ENCODE results near the gene SURF6.

The SURF6 gene

DNA sequence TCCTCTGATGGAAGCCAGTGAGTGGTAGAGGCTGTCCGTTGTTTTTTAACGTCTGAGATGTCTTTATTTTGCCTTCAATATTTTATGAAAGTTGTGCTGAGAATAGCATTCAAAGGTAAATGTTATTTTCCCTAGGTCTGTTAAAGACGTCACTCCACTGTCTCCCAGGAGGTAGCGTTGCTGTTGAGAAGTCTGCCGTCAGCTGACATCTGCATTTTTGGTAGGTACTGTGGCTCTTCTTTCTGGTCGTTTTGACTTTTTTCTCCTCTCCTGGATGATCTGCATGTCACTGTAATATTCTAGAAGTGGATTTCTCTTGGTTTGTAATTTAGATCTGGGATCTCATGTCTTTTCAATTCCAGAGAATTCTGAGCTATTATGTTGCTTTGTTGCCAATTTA, 26.4 kb downstream of the SURF6 start:
- Histone ChIP-seq H3K9me3 (ENCODE audit: control insufficient read depth, insufficient read depth, low read length) (no peaks in the 10 kb centered on the region), H4K20me1 (ENCODE audit: control insufficient read depth, insufficient read depth, low read depth, low read length) (no peaks in the 10 kb centered on the region), H3K27me3 (ENCODE audit: control insufficient read depth, low read length) (no peaks in the 10 kb centered on the region), H3K4me2 (ENCODE audit: low read length) (no peak overlapping the region), H3K4me1 (ENCODE audit: control insufficient read depth, low read length) (no peaks in the 10 kb centered on the region), H3K4me3 (ENCODE audit: low read length) (no peak overlapping the region), H3F3A (ENCODE audit: control insufficient read depth, insufficient read depth) (no peaks in the 10 kb centered on the region), H3K79me2 (ENCODE audit: control insufficient read depth, low read length) (no peaks in the 10 kb centered on the region), H3K9me2 (replicated peaks; ENCODE audit: control insufficient read depth, low read length) (no peaks in the 10 kb centered on the region), H3K27ac (ENCODE audit: low read depth, low read length) (no peak overlapping the region), H3K36me3 (ENCODE audit: control insufficient read depth, low read length) (no peaks in the 10 kb centered on the region)
- no peak for TF ChIP-seq EZH2phosphoT487 (IDR thresholded peaks at IDR 0.05; ENCODE audit: borderline replicate concordance, low read length)
- TF ChIP-seq, protein P1, sequence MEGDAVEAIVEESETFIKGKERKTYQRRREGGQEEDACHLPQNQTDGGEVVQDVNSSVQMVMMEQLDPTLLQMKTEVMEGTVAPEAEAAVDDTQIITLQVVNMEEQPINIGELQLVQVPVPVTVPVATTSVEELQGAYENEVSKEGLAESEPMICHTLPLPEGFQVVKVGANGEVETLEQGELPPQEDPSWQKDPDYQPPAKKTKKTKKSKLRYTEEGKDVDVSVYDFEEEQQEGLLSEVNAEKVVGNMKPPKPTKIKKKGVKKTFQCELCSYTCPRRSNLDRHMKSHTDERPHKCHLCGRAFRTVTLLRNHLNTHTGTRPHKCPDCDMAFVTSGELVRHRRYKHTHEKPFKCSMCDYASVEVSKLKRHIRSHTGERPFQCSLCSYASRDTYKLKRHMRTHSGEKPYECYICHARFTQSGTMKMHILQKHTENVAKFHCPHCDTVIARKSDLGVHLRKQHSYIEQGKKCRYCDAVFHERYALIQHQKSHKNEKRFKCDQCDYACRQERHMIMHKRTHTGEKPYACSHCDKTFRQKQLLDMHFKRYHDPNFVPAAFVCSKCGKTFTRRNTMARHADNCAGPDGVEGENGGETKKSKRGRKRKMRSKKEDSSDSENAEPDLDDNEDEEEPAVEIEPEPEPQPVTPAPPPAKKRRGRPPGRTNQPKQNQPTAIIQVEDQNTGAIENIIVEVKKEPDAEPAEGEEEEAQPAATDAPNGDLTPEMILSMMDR (IDR thresholded peaks at IDR 0.05; ENCODE audit: low read depth, low read length, poor library complexity, severe bottlenecking): no peak

GRCh38 chr9:133307301-133307700, 28.7 kb downstream of the SURF6 start:
- H3K79me2 ChIP-seq (ENCODE audit: control insufficient read depth, low read length): no peaks in the 10 kb centered on the region

DNA sequence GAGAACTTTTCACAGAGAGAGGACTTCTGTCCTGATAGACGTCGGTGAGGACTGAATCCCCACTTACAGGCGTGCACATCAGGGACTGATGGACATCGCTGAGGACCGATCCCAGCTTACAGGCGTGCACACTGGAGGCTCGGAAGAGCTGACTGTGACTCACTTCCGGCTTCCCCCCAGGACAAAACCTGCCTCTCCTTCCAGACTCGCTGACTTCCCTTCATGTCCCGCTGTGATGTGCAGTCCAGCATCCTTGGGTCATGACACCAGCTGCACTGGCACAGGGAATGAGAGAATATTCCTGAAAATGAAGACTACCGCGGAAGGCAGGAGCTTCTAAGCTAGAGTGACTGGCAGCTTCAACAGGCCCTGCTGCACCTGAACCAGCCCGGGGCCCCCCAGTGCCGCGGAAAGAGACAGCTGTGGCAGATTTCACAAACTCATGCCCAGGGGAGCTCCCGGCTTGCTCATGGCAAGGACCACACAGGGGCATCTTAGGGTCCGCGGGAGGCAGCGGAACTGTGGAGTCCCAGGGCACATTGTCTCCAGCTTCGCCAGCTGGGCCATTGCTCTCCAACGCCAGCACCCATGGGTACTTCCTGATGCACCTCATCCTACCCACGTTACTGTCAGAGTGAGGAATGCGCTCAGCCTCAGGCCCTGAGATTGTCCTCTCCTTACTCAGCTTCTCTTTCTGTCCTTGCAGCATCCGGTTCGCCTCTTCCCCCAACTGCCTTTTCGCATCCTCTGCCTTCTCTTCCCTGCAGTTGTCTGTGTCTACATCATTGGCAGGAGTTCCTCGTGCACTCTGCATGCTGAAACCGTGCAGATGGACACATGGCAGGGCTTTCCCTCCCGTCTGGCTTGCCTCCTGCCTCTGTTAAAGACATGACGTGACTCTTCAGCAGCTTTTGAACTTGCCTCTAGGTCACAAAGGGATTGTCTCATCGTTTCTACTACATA, 29.5 kb downstream of the SURF6 start:
- Histone ChIP-seq H3K27me3 (ENCODE audit: control insufficient read depth, low read length) (no peaks in the 10 kb centered on the region), H3F3A (ENCODE audit: control insufficient read depth, insufficient read depth) (no peaks in the 10 kb centered on the region), H4K20me1 (ENCODE audit: control insufficient read depth, insufficient read depth, low read depth, low read length) (no peaks in the 10 kb centered on the region), H3K4me3 (ENCODE audit: low read length) (no peak overlapping the region), H3K9me2 (replicated peaks; ENCODE audit: control insufficient read depth, low read length) (no peaks in the 10 kb centered on the region), H3K4me2 (ENCODE audit: low read length) (no peak overlapping the region), H3K36me3 (ENCODE audit: control insufficient read depth, low read length) (no peaks in the 10 kb centered on the region), H3K4me1 (ENCODE audit: control insufficient read depth, low read length) (no peaks in the 10 kb centered on the region), H3K79me2 (ENCODE audit: control insufficient read depth, low read length) (no peaks in the 10 kb centered on the region), H3K27ac (ENCODE audit: low read depth, low read length) (no peak overlapping the region), H3K9me3 (ENCODE audit: control insufficient read depth, insufficient read depth, low read length) (no peaks in the 10 kb centered on the region)
- TF ChIP-seq EZH2phosphoT487 (IDR thresholded peaks at IDR 0.05; ENCODE audit: borderline replicate concordance, low read length): no peak
- TF ChIP-seq, protein P1 (IDR thresholded peaks at IDR 0.05; ENCODE audit: low read depth, low read length, poor library complexity, severe bottlenecking): no peak

More at GRCh38 chr9:133307301-133307700, 28.7 kb downstream of the SURF6 start:
- Histone ChIP-seq H3K27ac (ENCODE audit: low read depth, low read length) (no peak overlapping the region), H3K4me2 (ENCODE audit: low read length) (no peak overlapping the region), H3F3A (ENCODE audit: control insufficient read depth, insufficient read depth) (no peaks in the 10 kb centered on the region), H3K36me3 (ENCODE audit: control insufficient read depth, low read length) (no peaks in the 10 kb centered on the region), H3K4me1 (ENCODE audit: control insufficient read depth, low read length) (no peaks in the 10 kb centered on the region), H3K4me3 (ENCODE audit: low read length) (no peak overlapping the region), H3K9me3 (ENCODE audit: control insufficient read depth, insufficient read depth, low read length) (no peaks in the 10 kb centered on the region), H3K27me3 (ENCODE audit: control insufficient read depth, low read length) (no peaks in the 10 kb centered on the region), H4K20me1 (ENCODE audit: control insufficient read depth, insufficient read depth, low read depth, low read length) (no peaks in the 10 kb centered on the region), H3K9me2 (replicated peaks; ENCODE audit: control insufficient read depth, low read length) (no peaks in the 10 kb centered on the region)
- no peak for TF ChIP-seq EZH2phosphoT487 (IDR thresholded peaks at IDR 0.05; ENCODE audit: borderline replicate concordance, low read length)
- TF ChIP-seq, protein P1 (IDR thresholded peaks at IDR 0.05; ENCODE audit: low read depth, low read length, poor library complexity, severe bottlenecking): no peak
